DOHH2 (cell line): Measurements from ENCODE around the gene NDUFAF7.

Experiments used
- EZH2phosphoT487 ChIP-seq: fragments of 200-600 bp; sonication (generic); IDR thresholded peaks from 2 replicates; pipeline ENCODE4 v1.6.1; 2017; ENCODE audit warnings: borderline replicate concordance, mild to moderate bottlenecking, antibody characterized with exemption, low read length, moderate library complexity, mixed read lengths
- TF ChIP-seq, protein P1 (sequence below): fragments of 200-600 bp; sonication (generic); IDR thresholded peaks from one replicate; pipeline ENCODE4 v1.5.1; 2014; ENCODE audit warnings: antibody characterized with exemption, mild to moderate bottlenecking, low read depth, low read length; ENCODE audit not compliant: poor library complexity, severe bottlenecking

GRCh38 chr2:37244755-37245154 lies 13.3 kb downstream of the NDUFAF7 start:
- TF ChIP-seq, protein P1, sequence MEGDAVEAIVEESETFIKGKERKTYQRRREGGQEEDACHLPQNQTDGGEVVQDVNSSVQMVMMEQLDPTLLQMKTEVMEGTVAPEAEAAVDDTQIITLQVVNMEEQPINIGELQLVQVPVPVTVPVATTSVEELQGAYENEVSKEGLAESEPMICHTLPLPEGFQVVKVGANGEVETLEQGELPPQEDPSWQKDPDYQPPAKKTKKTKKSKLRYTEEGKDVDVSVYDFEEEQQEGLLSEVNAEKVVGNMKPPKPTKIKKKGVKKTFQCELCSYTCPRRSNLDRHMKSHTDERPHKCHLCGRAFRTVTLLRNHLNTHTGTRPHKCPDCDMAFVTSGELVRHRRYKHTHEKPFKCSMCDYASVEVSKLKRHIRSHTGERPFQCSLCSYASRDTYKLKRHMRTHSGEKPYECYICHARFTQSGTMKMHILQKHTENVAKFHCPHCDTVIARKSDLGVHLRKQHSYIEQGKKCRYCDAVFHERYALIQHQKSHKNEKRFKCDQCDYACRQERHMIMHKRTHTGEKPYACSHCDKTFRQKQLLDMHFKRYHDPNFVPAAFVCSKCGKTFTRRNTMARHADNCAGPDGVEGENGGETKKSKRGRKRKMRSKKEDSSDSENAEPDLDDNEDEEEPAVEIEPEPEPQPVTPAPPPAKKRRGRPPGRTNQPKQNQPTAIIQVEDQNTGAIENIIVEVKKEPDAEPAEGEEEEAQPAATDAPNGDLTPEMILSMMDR = no peak
- no peak for TF ChIP-seq EZH2phosphoT487
